Measurements from ENCODE around the gene SZT2. TPM values are rescaled to one million over a fixed set of nuclear protein-coding genes. Genes with fewer than 3 reads are reported as not detected.

The SZT2 gene
- total RNA-seq, 1 experiment from 2014 or later = 28.4 TPM

DNA sequence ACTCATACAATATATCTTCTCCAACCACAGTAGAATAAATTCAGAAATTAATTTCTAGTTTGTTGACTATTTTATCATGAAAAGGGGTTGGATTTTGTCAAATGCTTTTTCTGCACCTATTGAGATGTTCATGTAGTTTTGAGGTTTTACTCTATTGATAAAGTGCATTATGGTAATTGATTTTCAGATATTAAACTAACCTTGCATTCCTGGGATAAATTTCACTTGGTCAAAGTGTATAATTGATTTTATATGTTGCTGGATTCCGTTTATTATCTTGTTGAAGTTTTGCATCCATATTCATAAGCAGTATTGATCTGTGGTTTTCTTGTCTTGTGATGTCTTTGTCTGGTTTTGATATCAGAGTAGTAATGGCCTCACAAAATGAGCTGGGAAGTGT is 98.5 kb downstream of the SZT2 start:
- CTCF ChIA-PET = no interaction called here
- POLR2A ChIA-PET = no interaction called here
- Mint-ChIP-seq H3K9me3 (peaks cover 42% of the 10 kb centered on the region), H3K27me3 (ENCODE audit: low read depth) (peaks cover 19% of the 10 kb centered on the region), H3K4me1 (no peaks in the 10 kb centered on the region), H3K4me3 (no peak overlapping the region), H3K27ac (no peak overlapping the region), H3K36me3 (peaks cover 17% of the 10 kb centered on the region)
- DNase-seq (ENCODE audit: low spot score) = no peak
- TF ChIP-seq TP53 (CRISPR knock-in tag; IDR thresholded peaks at IDR 0.05) = no peak
- TF ChIP-seq, protein P1, sequence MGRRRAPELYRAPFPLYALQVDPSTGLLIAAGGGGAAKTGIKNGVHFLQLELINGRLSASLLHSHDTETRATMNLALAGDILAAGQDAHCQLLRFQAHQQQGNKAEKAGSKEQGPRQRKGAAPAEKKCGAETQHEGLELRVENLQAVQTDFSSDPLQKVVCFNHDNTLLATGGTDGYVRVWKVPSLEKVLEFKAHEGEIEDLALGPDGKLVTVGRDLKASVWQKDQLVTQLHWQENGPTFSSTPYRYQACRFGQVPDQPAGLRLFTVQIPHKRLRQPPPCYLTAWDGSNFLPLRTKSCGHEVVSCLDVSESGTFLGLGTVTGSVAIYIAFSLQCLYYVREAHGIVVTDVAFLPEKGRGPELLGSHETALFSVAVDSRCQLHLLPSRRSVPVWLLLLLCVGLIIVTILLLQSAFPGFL (CRISPR knock-in tag; IDR thresholded peaks at IDR 0.05; ENCODE audit: borderline replicate concordance) = no peak
- TF ChIP-seq, protein P2, sequence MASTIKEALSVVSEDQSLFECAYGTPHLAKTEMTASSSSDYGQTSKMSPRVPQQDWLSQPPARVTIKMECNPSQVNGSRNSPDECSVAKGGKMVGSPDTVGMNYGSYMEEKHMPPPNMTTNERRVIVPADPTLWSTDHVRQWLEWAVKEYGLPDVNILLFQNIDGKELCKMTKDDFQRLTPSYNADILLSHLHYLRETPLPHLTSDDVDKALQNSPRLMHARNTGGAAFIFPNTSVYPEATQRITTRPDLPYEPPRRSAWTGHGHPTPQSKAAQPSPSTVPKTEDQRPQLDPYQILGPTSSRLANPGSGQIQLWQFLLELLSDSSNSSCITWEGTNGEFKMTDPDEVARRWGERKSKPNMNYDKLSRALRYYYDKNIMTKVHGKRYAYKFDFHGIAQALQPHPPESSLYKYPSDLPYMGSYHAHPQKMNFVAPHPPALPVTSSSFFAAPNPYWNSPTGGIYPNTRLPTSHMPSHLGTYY (CRISPR knock-in tag; IDR thresholded peaks at IDR 0.05) = no peak
- no peak for ATAC-seq

DNA sequence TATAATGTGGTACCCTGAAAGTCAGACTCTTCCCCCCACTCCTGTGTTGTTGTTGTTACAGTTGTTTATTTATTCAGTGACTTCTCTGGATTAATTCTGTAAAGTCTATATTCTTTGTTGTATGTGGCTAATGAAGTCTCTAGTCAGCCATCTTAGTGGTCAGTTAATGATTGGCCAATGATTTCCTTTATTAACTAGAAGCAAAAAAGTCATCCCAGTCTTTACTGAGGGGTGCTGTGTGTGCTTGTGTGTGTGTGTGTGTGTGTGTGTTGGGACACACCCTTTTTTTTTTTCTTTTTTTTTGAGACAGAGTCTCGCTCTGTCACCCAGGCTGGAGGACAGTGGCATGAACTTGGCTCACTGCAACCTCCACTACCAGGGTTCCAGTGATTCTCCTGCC is 101.4 kb downstream of the SZT2 start:
- TF ChIP-seq, protein P3, sequence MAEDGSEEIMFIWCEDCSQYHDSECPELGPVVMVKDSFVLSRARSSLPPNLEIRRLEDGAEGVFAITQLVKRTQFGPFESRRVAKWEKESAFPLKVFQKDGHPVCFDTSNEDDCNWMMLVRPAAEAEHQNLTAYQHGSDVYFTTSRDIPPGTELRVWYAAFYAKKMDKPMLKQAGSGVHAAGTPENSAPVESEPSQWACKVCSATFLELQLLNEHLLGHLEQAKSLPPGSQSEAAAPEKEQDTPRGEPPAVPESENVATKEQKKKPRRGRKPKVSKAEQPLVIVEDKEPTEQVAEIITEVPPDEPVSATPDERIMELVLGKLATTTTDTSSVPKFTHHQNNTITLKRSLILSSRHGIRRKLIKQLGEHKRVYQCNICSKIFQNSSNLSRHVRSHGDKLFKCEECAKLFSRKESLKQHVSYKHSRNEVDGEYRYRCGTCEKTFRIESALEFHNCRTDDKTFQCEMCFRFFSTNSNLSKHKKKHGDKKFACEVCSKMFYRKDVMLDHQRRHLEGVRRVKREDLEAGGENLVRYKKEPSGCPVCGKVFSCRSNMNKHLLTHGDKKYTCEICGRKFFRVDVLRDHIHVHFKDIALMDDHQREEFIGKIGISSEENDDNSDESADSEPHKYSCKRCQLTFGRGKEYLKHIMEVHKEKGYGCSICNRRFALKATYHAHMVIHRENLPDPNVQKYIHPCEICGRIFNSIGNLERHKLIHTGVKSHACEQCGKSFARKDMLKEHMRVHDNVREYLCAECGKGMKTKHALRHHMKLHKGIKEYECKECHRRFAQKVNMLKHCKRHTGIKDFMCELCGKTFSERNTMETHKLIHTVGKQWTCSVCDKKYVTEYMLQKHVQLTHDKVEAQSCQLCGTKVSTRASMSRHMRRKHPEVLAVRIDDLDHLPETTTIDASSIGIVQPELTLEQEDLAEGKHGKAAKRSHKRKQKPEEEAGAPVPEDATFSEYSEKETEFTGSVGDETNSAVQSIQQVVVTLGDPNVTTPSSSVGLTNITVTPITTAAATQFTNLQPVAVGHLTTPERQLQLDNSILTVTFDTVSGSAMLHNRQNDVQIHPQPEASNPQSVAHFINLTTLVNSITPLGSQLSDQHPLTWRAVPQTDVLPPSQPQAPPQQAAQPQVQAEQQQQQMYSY (CRISPR knock-in tag; IDR thresholded peaks at IDR 0.05) = no peak
- TF ChIP-seq SOX15 (CRISPR knock-in tag; IDR thresholded peaks at IDR 0.05) (no peak), SMAD3 (CRISPR knock-in tag; IDR thresholded peaks at IDR 0.05; ENCODE audit: borderline replicate concordance) (no peak), NR3C1 (CRISPR knock-in tag; conservative IDR thresholded peaks at IDR 0.05; ENCODE audit: low read depth) (no peak), SP1 (CRISPR knock-in tag; conservative IDR thresholded peaks at IDR 0.05) (no peak), FOXP1 (CRISPR knock-in tag; IDR thresholded peaks at IDR 0.05; ENCODE audit: borderline replicate concordance) (no peak), FOXJ3 (CRISPR knock-in tag; IDR thresholded peaks at IDR 0.05; ENCODE audit: borderline replicate concordance) (no peak), ETV6 (CRISPR knock-in tag; IDR thresholded peaks at IDR 0.05) (no peak), ZNF416 (CRISPR knock-in tag; IDR thresholded peaks at IDR 0.05) (no peak), NR2C2 (CRISPR knock-in tag; IDR thresholded peaks at IDR 0.05) (no peak), CREM (CRISPR knock-in tag; IDR thresholded peaks at IDR 0.05) (no peak), CBFB (CRISPR knock-in tag; IDR thresholded peaks at IDR 0.05; ENCODE audit: low read depth) (no peak), CREB1 (CRISPR knock-in tag; IDR thresholded peaks at IDR 0.05) (no peak)
- TF ChIP-seq, protein P4, sequence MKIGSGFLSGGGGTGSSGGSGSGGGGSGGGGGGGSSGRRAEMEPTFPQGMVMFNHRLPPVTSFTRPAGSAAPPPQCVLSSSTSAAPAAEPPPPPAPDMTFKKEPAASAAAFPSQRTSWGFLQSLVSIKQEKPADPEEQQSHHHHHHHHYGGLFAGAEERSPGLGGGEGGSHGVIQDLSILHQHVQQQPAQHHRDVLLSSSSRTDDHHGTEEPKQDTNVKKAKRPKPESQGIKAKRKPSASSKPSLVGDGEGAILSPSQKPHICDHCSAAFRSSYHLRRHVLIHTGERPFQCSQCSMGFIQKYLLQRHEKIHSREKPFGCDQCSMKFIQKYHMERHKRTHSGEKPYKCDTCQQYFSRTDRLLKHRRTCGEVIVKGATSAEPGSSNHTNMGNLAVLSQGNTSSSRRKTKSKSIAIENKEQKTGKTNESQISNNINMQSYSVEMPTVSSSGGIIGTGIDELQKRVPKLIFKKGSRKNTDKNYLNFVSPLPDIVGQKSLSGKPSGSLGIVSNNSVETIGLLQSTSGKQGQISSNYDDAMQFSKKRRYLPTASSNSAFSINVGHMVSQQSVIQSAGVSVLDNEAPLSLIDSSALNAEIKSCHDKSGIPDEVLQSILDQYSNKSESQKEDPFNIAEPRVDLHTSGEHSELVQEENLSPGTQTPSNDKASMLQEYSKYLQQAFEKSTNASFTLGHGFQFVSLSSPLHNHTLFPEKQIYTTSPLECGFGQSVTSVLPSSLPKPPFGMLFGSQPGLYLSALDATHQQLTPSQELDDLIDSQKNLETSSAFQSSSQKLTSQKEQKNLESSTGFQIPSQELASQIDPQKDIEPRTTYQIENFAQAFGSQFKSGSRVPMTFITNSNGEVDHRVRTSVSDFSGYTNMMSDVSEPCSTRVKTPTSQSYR (CRISPR knock-in tag; IDR thresholded peaks at IDR 0.05) = no peak
- TF ChIP-seq, protein P5, sequence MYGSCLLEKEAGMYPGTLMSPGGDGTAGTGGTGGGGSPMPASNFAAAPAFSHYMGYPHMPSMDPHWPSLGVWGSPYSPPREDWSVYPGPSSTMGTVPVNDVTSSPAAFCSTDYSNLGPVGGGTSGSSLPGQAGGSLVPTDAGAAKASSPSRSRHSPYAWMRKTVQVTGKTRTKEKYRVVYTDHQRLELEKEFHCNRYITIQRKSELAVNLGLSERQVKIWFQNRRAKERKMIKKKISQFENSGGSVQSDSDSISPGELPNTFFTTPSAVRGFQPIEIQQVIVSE (CRISPR knock-in tag; IDR thresholded peaks at IDR 0.05; ENCODE audit: borderline replicate concordance) = no peak
- TF ChIP-seq, protein P6, sequence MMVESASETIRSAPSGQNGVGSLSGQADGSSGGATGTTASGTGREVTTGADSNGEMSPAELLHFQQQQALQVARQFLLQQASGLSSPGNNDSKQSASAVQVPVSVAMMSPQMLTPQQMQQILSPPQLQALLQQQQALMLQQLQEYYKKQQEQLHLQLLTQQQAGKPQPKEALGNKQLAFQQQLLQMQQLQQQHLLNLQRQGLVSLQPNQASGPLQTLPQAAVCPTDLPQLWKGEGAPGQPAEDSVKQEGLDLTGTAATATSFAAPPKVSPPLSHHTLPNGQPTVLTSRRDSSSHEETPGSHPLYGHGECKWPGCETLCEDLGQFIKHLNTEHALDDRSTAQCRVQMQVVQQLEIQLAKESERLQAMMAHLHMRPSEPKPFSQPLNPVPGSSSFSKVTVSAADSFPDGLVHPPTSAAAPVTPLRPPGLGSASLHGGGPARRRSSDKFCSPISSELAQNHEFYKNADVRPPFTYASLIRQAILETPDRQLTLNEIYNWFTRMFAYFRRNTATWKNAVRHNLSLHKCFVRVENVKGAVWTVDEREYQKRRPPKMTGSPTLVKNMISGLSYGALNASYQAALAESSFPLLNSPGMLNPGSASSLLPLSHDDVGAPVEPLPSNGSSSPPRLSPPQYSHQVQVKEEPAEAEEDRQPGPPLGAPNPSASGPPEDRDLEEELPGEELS (CRISPR knock-in tag; IDR thresholded peaks at IDR 0.05) = no peak
- TF ChIP-seq, protein P7, sequence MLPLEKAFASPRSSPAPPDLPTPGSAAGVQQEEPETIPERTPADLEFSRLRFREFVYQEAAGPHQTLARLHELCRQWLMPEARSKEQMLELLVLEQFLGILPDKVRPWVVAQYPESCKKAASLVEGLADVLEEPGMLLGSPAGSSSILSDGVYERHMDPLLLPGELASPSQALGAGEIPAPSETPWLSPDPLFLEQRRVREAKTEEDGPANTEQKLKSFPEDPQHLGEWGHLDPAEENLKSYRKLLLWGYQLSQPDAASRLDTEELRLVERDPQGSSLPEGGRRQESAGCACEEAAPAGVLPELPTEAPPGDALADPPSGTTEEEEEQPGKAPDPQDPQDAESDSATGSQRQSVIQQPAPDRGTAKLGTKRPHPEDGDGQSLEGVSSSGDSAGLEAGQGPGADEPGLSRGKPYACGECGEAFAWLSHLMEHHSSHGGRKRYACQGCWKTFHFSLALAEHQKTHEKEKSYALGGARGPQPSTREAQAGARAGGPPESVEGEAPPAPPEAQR (CRISPR knock-in tag; IDR thresholded peaks at IDR 0.05) = no peak
- TF ChIP-seq, protein P8, sequence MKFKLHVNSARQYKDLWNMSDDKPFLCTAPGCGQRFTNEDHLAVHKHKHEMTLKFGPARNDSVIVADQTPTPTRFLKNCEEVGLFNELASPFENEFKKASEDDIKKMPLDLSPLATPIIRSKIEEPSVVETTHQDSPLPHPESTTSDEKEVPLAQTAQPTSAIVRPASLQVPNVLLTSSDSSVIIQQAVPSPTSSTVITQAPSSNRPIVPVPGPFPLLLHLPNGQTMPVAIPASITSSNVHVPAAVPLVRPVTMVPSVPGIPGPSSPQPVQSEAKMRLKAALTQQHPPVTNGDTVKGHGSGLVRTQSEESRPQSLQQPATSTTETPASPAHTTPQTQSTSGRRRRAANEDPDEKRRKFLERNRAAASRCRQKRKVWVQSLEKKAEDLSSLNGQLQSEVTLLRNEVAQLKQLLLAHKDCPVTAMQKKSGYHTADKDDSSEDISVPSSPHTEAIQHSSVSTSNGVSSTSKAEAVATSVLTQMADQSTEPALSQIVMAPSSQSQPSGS (CRISPR knock-in tag; IDR thresholded peaks at IDR 0.05; ENCODE audit: borderline replicate concordance, low read depth) = no peak

More for the DNA sequence above, 101.4 kb downstream of the SZT2 start:
- Mint-ChIP-seq H3K27me3 (ENCODE audit: low read depth) (peaks cover 20% of the 10 kb centered on the region), H3K9me3 (peaks cover 41% of the 10 kb centered on the region), H3K4me1 (peaks cover 18% of the 10 kb centered on the region), H3K27ac (no peak overlapping the region), H3K36me3 (peaks cover 17% of the 10 kb centered on the region), H3K4me3 (no peak overlapping the region)
- CTCF ChIA-PET = no interaction called here
- POLR2A ChIA-PET = no interaction called here
- ATAC-seq (no peak), DNase-seq (ENCODE audit: low spot score) (no peak)

Data from WTC11 (cell line).